Measurements from ENCODE around the gene PDE4D. TPM values are rescaled to one million over a fixed set of nuclear protein-coding genes. Genes with fewer than 3 reads are reported as not detected.

PDE4D gene
- total RNA-seq, 1 experiment from 2014 or later, result 11.6 TPM

GRCh38 chr5:59828623-59829022, 64.9 kb downstream of the PDE4D start:
- Mint-ChIP-seq H3K36me3 (ENCODE audit: insufficient read depth, unreplicated experiment) (no peaks in the 10 kb centered on the region), H3K9me3 (ENCODE audit: low read depth, unreplicated experiment) (no peaks in the 10 kb centered on the region), H3K4me1 (ENCODE audit: low read depth, unreplicated experiment) (peaks cover 20% of the 10 kb centered on the region), H3K27ac (ENCODE audit: unreplicated experiment) (no peak overlapping the region), H3K4me3 (ENCODE audit: low read depth, unreplicated experiment) (no peak overlapping the region), H3K27me3 (ENCODE audit: unreplicated experiment) (peaks cover 32% of the 10 kb centered on the region)
- intact Hi-C loops (cut with micrococcal nuclease; ENCODE audit: unreplicated experiment), result no loop called here
- BruUV-seq (replicated peaks), result no TSS peak
- no peak for DNase-seq
- CTCF ChIA-PET, result no interaction called here
- no peak for TF ChIP-seq CTCF (IDR thresholded peaks at IDR 0.05; ENCODE audit: unreplicated experiment)

GRCh38 chr5:59826996-59827395, 66.5 kb downstream of the PDE4D start:
- CTCF ChIA-PET, result no interaction called here
- H3K27ac Mint-ChIP-seq (ENCODE audit: unreplicated experiment), result no peak overlapping the region
- no TSS peak for BruUV-seq (replicated peaks)
- no peaks in the 10 kb centered on the region for H3K9me3 Mint-ChIP-seq (ENCODE audit: low read depth, unreplicated experiment)
- intact Hi-C loops (cut with micrococcal nuclease; ENCODE audit: unreplicated experiment), result no loop called here
- no peak for DNase-seq
- no peak for TF ChIP-seq CTCF (IDR thresholded peaks at IDR 0.05; ENCODE audit: unreplicated experiment)
- H3K36me3 Mint-ChIP-seq (ENCODE audit: insufficient read depth, unreplicated experiment), result no peaks in the 10 kb centered on the region
- peaks cover 9% of the 10 kb centered on the region for H3K4me1 Mint-ChIP-seq (ENCODE audit: low read depth, unreplicated experiment)
- H3K4me3 Mint-ChIP-seq (ENCODE audit: low read depth, unreplicated experiment), result no peak overlapping the region
- peaks cover 36% of the 10 kb centered on the region for H3K27me3 Mint-ChIP-seq (ENCODE audit: unreplicated experiment)

GRCh38 chr5:59823420-59823819, 70.1 kb downstream of the PDE4D start:
- no TSS peak for BruUV-seq (replicated peaks)
- DNase-seq, result no peak
- peaks cover 56% of the 10 kb centered on the region for H3K27me3 Mint-ChIP-seq (ENCODE audit: unreplicated experiment)
- CTCF ChIA-PET, result no interaction called here
- H3K4me3 Mint-ChIP-seq (ENCODE audit: low read depth, unreplicated experiment), result no peak overlapping the region
- TF ChIP-seq CTCF (IDR thresholded peaks at IDR 0.05; ENCODE audit: unreplicated experiment), result no peak
- peaks cover 9% of the 10 kb centered on the region for H3K4me1 Mint-ChIP-seq (ENCODE audit: low read depth, unreplicated experiment)
- no peak overlapping the region for H3K27ac Mint-ChIP-seq (ENCODE audit: unreplicated experiment)
- no peaks in the 10 kb centered on the region for H3K36me3 Mint-ChIP-seq (ENCODE audit: insufficient read depth, unreplicated experiment)
- no peaks in the 10 kb centered on the region for H3K9me3 Mint-ChIP-seq (ENCODE audit: low read depth, unreplicated experiment)
- intact Hi-C loops (cut with micrococcal nuclease; ENCODE audit: unreplicated experiment), result no loop called here

- BruUV-seq (replicated peaks), result no TSS peak
- intact Hi-C loops (cut with micrococcal nuclease; ENCODE audit: unreplicated experiment), result no loop called here
- H3K36me3 Mint-ChIP-seq (ENCODE audit: insufficient read depth, unreplicated experiment), result no peaks in the 10 kb centered on the region
- peaks cover 58% of the 10 kb centered on the region for H3K27me3 Mint-ChIP-seq (ENCODE audit: unreplicated experiment)
- no peak for TF ChIP-seq CTCF (IDR thresholded peaks at IDR 0.05; ENCODE audit: unreplicated experiment)
- no peak for DNase-seq
- H3K9me3 Mint-ChIP-seq (ENCODE audit: low read depth, unreplicated experiment), result no peaks in the 10 kb centered on the region
- no peak overlapping the region for H3K4me3 Mint-ChIP-seq (ENCODE audit: low read depth, unreplicated experiment)
- CTCF ChIA-PET, result no interaction called here
- H3K27ac Mint-ChIP-seq (ENCODE audit: unreplicated experiment), result no peak overlapping the region
- H3K4me1 Mint-ChIP-seq (ENCODE audit: low read depth, unreplicated experiment), result no peaks in the 10 kb centered on the region
Observed at GRCh38 chr5:59819806-59820205, 73.7 kb downstream of the PDE4D start.

All from Calu3 (cell line).